Smooth muscle cell (in vitro differentiated cells): ENCODE measurements around the gene PDCD11. TPM values are rescaled to one million over a fixed set of nuclear protein-coding genes. Genes with fewer than 3 reads are reported as not detected.
A peak's percentile ranks its signal among the peaks of the same experiment; 100 is the strongest.

Experiments used
- DNase-seq: peaks from one replicate; lab custom pipeline; 2025; ENCODE audit not compliant: unreplicated experiment; lab: John Stamatoyannopoulos, UW
- H2AFZ ChIP-seq: fragments of 200-600 bp; sonication (generic); 2 replicates; pipeline ENCODE4 v1.6.0; 2016; ENCODE audit warnings: antibody characterized with exemption, low read depth, mild to moderate bottlenecking
- H3F3A ChIP-seq: fragments of 200-600 bp; sonication (generic); 2 replicates; pipeline ENCODE4 v1.6.0; 2017; ENCODE audit warnings: antibody characterized with exemption, low read depth
- H3K27ac ChIP-seq: fragments of 200-600 bp; sonication (generic); 2 replicates; pipeline ENCODE4 v1.5.1; 2016; ENCODE audit warnings: low read depth, mild to moderate bottlenecking
- H3K27me3 ChIP-seq: fragments of 200-600 bp; sonication (generic); 2 replicates; pipeline ENCODE4 v1.6.1; 2016; ENCODE audit warnings: low read depth, mild to moderate bottlenecking
- H3K36me3 ChIP-seq: fragments of 200-600 bp; sonication (generic); 2 replicates; pipeline ENCODE4 v1.5.1; 2016; ENCODE audit warnings: low read depth
- H3K4me1 ChIP-seq: fragments of 200-600 bp; sonication (generic); 2 replicates; pipeline ENCODE4 v1.5.1; 2016; ENCODE audit warnings: low read depth
- H3K4me2 ChIP-seq: fragments of 200-600 bp; sonication (generic); 2 replicates; pipeline ENCODE4 v1.6.0; 2016; ENCODE audit warnings: mild to moderate bottlenecking
- H3K4me3 ChIP-seq: fragments of 200-600 bp; sonication (generic); 2 replicates; pipeline ENCODE4 v1.5.1; 2016; ENCODE audit warnings: mild to moderate bottlenecking
- H3K79me2 ChIP-seq: fragments of 200-600 bp; sonication (generic); 2 replicates; pipeline ENCODE4 v1.6.0; 2016; ENCODE audit warnings: low read depth, mild to moderate bottlenecking
- H3K9ac ChIP-seq: fragments of 200-600 bp; sonication (generic); 2 replicates; pipeline ENCODE4 v1.6.0; 2016; ENCODE audit warnings: low read depth
- H3K9me3 ChIP-seq: fragments of 200-600 bp; sonication (generic); replicated peaks from 2 replicates; pipeline ENCODE4 v1.5.1; 2016; ENCODE audit warnings: low read depth
- H4K20me1 ChIP-seq: fragments of 200-600 bp; sonication (generic); 2 replicates; pipeline ENCODE4 v1.6.0; 2016; ENCODE audit warnings: low read depth
- CTCF ChIP-seq: fragments of 200-600 bp; sonication (generic); IDR thresholded peaks from 2 replicates; pipeline ENCODE4 v1.5.1; 2017; ENCODE audit warnings: borderline replicate concordance, mild to moderate bottlenecking, antibody characterized with exemption; ENCODE audit not compliant: insufficient read depth, poor library complexity, severe bottlenecking
- WGBS: methylation state at CpG from one replicate; pipeline ENCODE4 v1.1.7; 2016; ENCODE audit warnings: low lambda C conversion rate; 5-methylcytosine and 5-hydroxymethylcytosine counted together
- polyA plus RNA-seq: library from polyadenylated mRNA; unstranded; fragments of >200 nt; fragmentation: Nextera tagmentation; extraction: Ambion mirVana; gene quantifications from 2 replicates; pipeline ENCODE4 v1.2.1, GENCODE V29; 2016
- total RNA-seq: library from RNA; depleted of rRNA; stranded (reverse); fragments of >200 nt; gene quantifications from 2 replicates; pipeline ENCODE4 v1.2.3, GENCODE V29; 2014

The PDCD11 gene
- total and polyA plus RNA-seq, 2 experiments from 2014 or later = 12.2 to 15.6 TPM

GRCh38 chr10:103487410-103487708 is 90.9 kb downstream of the PDCD11 start:
- Histone ChIP-seq H2AFZ (no peak overlapping the region), H3K27me3 (no peaks in the 10 kb centered on the region), H3K36me3 (no peaks in the 10 kb centered on the region), H3K4me1 (peaks cover 3% of the 10 kb centered on the region), H3K79me2 (no peaks in the 10 kb centered on the region), H4K20me1 (no peaks in the 10 kb centered on the region), H3K4me2 (no peak overlapping the region), H3K9me3 (no peaks in the 10 kb centered on the region), H3K27ac (no peak overlapping the region), H3F3A (peaks cover 3% of the 10 kb centered on the region), H3K9ac (no peak overlapping the region), H3K4me3 (no peak overlapping the region)
- DNase-seq = no peak
- TF ChIP-seq CTCF = no peak
- 93% methylated on average over 2 of the region's 2 CpGs for WGBS

GRCh38 chr10:103490986-103491314 is 94.5 kb downstream of the PDCD11 start:
- H3K27ac ChIP-seq = no peak overlapping the region

GRCh38 chr10:103491729-103492364 is 95.4 kb downstream of the PDCD11 start:
- no peak overlapping the region for H3K4me3 ChIP-seq
- H2AFZ ChIP-seq = no peak overlapping the region
- no peaks in the 10 kb centered on the region for H3K9me3 ChIP-seq
- peak; percentile 23 for DNase-seq
- H3K27me3 ChIP-seq = peaks cover 31% of the 10 kb centered on the region
- H3K36me3 ChIP-seq = no peaks in the 10 kb centered on the region
- peak overlapping the region; percentile 17 for H3K27ac ChIP-seq
- H3K9ac ChIP-seq = no peak overlapping the region
- WGBS = 17% methylated on average over 7 of the region's 7 CpGs
- peaks cover 4% of the 10 kb centered on the region for H3K4me1 ChIP-seq
- peak overlapping the region; percentile 46 for H3K4me2 ChIP-seq
- no peaks in the 10 kb centered on the region for H4K20me1 ChIP-seq
- H3F3A ChIP-seq = peaks cover 12% of the 10 kb centered on the region
- no peaks in the 10 kb centered on the region for H3K79me2 ChIP-seq
- TF ChIP-seq CTCF = no peak

More at GRCh38 chr10:103490986-103491314, 94.5 kb downstream of the PDCD11 start:
- WGBS = 94% methylated on average over 1 of the region's 1 CpG
- no peaks in the 10 kb centered on the region for H3K9me3 ChIP-seq
- H3K4me2 ChIP-seq = no peak overlapping the region
- peaks cover 4% of the 10 kb centered on the region for H3K4me1 ChIP-seq
- no peak overlapping the region for H2AFZ ChIP-seq
- peaks cover 22% of the 10 kb centered on the region for H3K27me3 ChIP-seq
- no peak for TF ChIP-seq CTCF
- no peaks in the 10 kb centered on the region for H3K79me2 ChIP-seq
- H3F3A ChIP-seq = peaks cover 12% of the 10 kb centered on the region
- H3K36me3 ChIP-seq = no peaks in the 10 kb centered on the region
- DNase-seq = no peak
- H3K9ac ChIP-seq = no peak overlapping the region
- no peaks in the 10 kb centered on the region for H4K20me1 ChIP-seq
- H3K4me3 ChIP-seq = no peak overlapping the region

- Histone ChIP-seq H2AFZ (no peak overlapping the region), H3F3A (peaks cover 12% of the 10 kb centered on the region), H3K4me2 (peak overlapping the region; percentile 92), H3K9me3 (no peaks in the 10 kb centered on the region), H3K9ac (no peak overlapping the region), H3K27me3 (peaks cover 40% of the 10 kb centered on the region), H3K27ac (peak overlapping the region; percentile 12), H3K79me2 (no peaks in the 10 kb centered on the region), H4K20me1 (no peaks in the 10 kb centered on the region), H3K4me3 (no peak overlapping the region), H3K36me3 (no peaks in the 10 kb centered on the region), H3K4me1 (peaks cover 4% of the 10 kb centered on the region)
- no peak for TF ChIP-seq CTCF
- no peak for DNase-seq
- 79% methylated on average over 5 of the region's 5 CpGs for WGBS
Measured at GRCh38 chr10:103492655-103493261, 96.3 kb downstream of the PDCD11 start.
